Body of pancreas (tissue), 4 donors: ENCODE results near the gene ZNF638.

Experiments
- CTCF ChIP-seq, 7 experiments: fragments of 450-650 bp in 4 of 7; fragments of 200-600 bp in 3 of 7; sonication (generic) in 3 of 7; IDR thresholded peaks; one replicate each; pipeline ENCODE4 v1.5.1; 2016 to 2019; ENCODE audit warnings: antibody characterized with exemption in 7 of 7
- POLR2A ChIP-seq, 3 donors: fragments of 450-650 bp; IDR thresholded peaks; one replicate each; pipeline ENCODE4 v1.6.1; 2016; ENCODE audit warnings: antibody characterized with exemption in 3 of 3, mild to moderate bottlenecking in 2 of 3

GRCh38 chr2:71453404-71454220 is 122.0 kb downstream of the ZNF638 start, which contains the start of gene DYSF:
- no peak for TF ChIP-seq POLR2A (IDR thresholded peaks at IDR 0.05)
- TF ChIP-seq CTCF (IDR thresholded peaks at IDR 0.05), result no peak
